NCI-H1417 treated with DMSO at 0.1 percent for 48 hours (cell line): ENCODE data around the gene TMEM92.
"Not testable (repeated sequence)": the region's sequence is repeated elsewhere in the genome, so short reads cannot be mapped to it uniquely, and the experiment has no call there.

Experiments used
- DNase-seq: peaks from one replicate; lab custom pipeline; 2025; lab: John Stamatoyannopoulos, UW

Gene TMEM92

DNA sequence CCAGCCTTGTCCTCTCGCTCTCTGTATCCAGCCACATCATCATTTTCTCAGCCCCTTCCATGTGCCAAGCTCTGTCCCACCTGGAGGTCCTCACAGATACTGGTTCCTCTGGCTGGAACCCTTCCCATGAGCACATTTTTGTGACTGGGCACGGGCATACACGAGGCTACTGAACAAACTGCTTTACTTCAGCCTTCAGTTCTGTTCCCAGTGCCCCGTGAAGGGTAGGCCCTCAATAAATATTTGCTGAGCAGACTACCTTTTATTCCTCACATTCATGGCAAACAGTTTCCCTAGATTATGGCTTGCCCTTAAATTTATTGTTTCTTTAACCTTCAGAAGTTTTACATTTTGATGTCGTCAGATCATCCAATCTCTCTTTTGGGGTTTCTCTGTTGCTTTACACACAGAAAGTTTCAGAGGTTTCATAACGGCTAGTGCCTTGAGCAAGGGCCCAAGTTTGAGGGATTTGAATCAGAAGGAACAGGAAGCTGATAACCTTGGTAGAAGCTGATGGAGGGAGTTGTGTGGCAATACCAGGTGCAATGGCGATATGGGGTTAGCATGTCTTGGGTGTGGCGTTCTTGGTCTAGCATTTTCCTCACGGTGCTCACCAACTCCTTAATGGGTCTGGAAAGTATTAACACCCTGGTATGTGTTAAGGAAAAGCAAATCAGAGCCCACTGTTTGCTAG lies 27.8 kb downstream of the TMEM92 start:
- DNase-seq = no peak

DNA sequence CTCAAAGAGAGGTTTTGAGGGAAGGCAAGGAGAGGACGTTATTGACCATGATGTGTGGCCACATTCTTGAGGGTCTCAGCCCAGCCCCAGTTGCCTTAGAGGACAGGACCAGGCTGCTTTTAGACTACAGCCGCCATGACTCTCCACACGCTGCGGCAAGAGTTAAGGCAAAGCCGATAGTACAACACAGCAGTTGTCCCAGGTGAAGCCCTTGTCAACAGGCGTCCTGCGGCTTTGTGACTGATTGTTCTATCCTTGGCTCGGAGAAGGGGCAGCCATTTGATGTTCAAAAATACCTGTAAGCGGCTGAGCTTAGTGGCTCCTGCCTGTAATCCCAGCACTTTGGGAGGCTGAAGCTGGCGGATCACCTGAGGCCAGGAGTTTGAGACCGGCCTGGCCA lies 28.8 kb downstream of the TMEM92 start:
- DNase-seq = no peak

DNA sequence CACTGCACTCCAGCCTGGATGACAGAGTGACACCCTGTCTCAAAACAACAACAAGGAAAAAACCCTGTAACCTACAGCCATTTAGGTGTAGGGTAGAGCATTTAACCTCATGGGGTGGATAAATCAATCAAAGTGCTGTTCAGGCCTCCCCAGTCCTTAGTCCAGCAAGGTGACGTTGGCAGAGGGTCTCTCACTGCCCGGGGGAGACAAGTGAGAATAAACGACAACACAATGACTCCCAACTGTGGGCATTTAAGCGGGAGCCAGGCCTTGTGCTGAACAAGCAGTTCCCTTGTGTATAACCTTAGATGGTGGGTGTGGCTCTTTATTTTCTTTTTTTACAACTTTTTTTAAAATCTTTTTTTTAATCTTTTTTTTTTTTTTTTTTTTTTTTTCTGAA lies 29.3 kb downstream of the TMEM92 start:
- DNase-seq = no peak

DNA sequence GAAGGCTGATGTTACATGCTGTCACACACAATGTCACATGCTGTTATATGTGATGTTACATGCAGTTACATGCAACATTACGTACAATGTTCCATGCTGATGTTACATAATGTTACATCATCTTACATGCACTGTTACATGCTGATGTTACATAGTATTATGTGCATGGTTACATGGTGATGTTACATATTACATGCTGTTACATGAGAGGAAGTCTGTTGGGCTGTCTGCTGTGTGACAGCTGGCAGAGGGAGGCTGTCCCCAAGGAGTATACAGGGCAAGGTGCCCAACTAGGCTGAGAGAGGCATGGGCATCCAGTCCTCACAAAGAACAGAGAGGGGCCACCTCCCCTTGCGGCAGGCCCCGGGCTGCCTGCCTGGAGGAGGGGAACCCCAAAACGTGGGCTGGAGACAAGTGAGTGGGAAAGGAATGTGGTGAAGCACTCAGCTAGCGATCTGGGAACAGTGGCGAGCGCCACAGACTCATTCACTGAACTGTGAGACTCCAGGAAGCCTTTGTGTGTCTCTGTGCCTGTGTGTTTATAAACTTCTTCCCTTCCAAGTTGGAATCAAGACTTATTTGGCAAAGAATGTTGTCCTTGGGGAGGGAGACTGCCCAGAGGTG lies 30.6 kb downstream of the TMEM92 start:
- DNase-seq = no peak

DNA sequence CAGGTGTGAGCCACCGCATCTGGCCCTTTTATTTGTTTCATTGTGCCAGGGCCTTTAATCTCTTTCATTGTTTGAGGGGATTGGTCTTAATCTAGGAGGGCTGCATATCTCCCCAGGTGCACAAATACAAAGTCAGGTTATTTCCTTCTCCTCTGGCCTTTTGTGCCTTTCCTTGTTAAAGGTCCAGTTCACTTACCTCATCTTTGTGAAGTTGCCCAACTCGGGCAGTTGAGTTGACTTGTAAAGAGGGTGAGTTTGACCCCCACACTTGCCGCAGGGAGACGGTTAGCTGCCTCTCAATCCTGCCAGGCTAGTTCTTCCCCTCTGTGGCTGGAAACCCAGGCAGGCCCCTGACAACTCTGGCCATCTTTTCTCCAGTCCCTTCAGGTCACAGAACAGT lies 33.4 kb downstream of the TMEM92 start:
- DNase-seq = no peak

DNA sequence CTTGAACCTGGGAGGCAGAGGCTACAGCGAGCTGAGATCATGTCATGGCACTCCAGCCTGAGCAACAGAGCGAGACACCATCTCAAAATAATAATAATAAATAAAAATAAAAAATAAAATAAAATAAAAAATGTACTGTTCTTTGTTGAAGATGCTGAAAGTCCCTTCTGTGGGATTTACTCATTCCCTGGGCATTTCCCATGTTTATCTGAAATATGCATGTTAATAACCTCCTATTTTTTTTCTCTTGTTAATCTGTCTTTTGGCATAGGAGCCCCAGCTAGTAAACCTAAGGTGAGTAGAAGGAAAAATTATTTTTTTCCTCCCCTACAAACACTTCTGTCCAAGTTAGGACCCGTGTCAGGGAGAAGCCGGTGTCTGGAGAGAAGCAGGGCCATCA lies 34.4 kb downstream of the TMEM92 start:
- DNase-seq = no peak

DNA sequence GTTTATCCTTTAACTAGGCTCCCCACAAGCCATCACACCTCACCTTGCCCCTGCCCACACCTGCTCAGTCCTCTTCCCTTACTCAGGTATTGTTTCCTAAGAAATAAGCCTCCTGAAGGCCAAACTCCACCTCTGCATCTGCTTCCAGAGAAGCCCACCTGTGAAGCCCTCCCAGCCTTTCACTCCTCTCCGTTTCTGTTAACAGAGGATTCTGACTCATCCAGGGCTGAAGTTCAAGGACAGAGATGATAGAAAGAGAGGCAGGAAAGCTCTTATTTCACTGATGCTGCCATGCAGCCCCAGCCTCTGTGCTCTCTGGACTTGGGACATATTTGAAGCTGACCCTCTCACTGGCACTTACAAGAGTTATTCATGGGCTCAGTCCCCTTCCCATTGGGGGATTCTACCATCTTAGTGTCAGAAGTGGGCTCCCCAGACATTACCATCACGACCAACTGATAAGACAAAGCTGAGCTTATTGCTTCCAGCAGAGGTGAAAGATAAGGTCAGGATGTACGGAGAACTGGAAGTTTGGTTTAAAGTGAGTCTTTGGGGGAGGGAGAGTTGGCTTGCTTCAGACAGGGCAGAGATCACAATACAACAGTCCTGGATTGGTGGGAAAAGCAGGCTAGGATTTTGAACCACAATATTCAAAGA lies 36.3 kb downstream of the TMEM92 start:
- no peak for DNase-seq

DNA sequence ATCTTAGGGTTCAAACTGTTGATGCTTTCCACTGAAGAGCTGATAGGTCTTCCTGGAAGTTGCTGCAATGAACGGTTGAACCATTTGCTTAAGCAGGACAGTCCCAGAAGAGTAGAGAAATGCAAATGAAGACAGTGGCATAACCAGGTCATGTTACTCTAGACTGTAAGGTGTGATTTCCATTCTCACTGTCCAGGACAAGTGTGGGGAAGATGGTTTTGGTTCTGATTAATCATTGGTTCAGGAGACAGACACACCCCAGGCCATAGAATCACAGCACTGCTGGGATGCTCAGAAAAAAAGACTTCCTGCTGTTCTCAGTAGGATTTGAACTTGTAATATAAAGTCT lies 36.8 kb downstream of the TMEM92 start:
- DNase-seq = no peak

DNA sequence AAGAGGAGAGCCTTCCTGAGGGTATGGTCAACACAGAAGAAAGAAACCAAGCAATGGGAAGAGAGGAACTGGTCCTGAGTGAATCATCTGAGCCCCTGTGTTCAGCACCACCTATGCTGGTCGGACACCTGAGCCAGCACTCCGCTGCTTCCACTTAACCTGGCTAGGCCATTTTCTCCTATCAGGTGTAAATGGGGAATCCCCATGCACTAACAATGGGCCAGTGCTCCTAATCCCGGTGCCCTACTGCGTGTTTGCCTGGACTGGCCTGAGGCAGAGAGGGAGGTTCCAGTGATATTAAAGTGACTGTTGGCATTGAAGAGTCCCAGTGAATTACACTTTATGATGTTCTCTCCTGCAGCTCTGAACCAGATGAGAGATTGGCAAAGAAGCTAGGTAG lies 37.2 kb downstream of the TMEM92 start:
- DNase-seq = no peak

DNA sequence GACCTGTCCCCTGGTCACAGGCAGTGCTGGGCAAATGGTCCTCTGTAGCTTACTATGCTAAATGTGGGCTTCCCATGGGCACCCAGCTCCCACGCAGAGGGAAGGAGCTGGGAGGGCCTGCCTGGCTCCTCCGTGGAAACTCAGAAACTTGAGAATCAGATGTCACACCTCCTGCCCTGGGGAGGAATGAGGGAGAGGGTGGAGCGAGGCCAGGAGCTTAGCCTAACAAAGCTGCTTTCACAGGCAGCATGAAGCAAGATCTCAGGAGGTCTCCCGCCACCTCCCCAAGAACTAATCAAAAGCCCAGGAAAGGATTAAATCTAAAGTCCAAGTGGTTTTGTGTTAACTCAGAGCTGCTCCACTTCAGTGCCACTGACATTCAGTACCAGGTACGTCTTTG lies 38.0 kb downstream of the TMEM92 start:
- DNase-seq = no peak

DNA sequence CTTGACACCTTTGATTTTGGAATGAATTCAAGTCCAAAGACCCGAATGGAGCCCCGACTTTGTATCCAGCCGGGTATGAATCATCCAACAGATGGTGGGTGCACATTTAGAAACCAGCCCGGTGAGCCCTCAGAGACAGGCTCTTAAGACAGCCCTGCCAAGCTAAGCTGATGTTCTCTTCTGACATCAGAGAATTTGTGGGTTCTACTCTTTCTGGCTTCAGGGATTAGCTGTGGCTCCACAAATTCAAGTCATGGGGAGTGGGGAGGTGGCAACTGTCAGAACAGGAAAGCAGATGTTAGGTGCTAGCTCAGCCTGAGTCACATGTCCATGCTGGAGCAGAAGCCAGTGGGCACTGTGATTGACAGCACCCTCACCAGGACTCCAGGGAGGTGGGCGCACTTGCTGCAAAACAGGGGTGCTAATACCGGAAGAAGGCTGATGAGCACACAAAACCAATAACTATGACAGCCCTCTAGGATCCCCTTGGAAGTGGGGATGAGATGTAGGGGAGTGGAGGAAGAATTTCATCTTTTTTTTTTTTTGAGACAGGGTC lies 40.3 kb downstream of the TMEM92 start:
- DNase-seq = no peak

DNA sequence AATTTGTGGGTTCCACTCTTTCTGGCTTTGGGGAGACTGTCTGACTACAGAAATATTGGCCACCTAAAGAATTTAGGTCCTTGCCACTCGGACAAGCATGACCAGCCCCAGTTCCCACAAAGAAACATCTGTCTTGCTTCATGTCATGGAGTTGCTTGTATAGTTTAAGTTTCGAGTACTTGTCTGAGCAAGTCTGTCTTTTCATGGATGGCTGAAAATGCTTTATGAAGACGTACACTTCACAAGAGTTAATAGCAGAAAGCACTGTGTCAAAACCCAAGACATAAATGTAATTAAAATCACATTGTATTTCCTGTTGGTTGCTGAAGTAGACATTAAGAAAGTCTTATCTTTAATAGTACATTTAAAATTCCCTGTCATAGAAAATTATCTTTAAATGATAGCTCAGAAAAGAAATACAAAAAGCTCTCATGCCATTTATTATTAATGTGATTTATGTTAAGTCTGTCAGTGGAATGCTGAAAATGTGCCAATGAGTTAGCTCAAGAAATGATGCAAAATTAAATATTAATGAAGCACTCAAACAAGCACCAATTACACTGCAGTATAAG lies 41.8 kb downstream of the TMEM92 start:
- no peak for DNase-seq

DNA sequence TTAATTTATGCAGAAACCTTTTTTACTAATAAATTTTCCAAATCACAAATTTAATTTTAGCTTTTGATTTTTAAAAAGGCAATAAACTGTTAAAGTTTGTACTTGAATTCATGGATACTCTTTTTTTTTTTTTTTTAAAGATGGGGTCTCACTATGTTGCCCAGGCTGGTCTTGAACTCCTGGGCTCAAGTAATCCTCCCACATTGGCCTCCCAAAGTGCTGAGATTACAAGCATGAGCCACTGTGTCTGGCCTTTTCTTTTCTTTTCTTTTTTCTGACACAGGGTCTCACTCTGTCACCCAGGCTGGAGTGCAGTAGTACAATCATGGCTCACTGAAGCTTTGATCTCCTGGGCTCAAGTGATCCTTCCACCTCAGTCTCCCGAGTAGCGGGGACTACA lies 42.4 kb downstream of the TMEM92 start:
- DNase-seq = not testable (repeated sequence)

DNA sequence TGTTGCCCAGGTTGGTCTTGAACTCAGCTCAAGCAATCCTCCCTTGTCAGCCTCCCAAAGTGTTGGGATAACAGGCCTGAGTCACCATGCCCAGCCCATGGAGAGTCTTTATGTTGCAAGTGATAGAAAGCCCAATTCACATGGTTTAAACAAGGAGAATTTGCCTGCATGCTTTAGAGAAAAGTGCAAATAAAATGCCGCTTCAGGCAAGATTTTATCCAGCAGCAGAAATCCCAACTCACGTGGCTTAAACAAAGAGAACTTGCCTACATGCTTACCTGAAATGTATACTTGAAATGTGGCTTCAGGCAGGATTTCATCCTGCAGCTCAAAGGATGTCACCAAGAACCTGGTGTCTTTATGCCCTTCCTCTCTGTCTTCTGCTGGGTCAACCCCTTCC lies 42.9 kb downstream of the TMEM92 start:
- DNase-seq = no peak

DNA sequence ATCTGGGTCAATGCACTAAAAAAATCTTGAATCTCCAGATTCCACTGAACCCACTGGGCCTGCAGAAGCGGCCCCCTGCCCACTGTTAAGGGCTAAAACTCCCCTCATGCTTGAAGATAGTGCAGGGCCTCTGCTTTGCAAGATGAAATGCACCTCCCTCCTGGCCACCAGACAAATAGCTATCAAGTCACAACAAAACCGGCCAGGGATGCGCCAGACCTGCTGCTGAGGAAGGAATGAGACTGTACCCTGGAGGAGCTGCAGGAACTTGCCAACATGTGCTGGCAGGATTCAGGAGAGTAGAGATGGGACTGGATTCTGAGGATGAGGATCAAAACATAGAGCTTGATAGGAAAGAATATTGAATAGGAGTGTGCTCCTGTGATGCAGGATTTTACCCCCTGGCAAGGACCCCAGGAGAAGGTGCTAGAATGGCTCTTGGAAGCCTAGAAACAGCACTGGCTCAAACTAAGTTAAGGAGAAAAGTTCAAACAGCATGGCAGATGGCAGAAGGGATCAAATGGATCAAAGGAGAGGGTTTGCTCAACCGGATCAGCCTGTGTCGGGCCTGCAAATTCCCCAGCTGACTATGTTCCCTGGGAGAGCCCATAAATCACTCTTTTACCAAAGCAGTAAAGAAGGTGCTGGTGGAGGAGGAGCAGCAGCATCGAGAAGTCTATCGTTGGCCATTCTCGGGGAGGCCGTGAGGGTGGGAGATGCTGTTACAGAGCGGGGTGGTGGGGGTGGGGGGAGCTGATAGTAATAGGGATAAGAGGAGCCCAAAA lies 44.4 kb downstream of the TMEM92 start:
- no peak for DNase-seq

DNA sequence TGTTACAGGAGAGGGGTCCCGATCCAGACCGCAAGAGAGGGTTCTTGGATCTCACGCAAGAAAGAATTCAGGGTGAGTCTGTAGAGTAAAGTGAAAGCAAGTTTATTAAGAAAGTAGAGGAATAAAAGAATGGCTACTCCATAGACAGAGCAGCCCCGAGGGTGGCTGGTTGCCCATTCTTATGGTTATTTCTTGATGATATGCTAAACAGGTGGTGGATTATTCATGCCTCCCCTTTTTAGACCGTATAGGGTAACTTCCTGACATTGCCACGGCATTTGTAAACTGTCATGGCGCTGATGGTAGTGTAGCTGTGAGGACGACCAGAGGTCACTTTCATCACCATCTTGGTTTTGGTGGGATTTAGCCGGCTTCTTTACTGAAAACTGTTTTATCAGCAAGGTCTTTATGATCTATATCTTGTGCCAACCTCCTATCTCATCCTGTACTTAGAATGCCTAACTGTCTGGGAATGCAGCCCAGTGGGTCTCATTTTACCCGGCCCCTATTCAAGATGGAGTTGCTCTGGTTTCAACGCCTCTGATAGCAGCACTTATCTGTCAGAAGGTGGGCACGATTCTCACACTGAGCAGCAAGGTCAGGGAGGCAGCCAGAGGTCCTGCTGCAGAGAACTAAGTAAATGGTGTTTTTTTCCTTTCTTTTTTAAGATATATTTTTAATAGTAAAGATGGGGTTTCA lies 45.2 kb downstream of the TMEM92 start:
- DNase-seq = no peak

DNA sequence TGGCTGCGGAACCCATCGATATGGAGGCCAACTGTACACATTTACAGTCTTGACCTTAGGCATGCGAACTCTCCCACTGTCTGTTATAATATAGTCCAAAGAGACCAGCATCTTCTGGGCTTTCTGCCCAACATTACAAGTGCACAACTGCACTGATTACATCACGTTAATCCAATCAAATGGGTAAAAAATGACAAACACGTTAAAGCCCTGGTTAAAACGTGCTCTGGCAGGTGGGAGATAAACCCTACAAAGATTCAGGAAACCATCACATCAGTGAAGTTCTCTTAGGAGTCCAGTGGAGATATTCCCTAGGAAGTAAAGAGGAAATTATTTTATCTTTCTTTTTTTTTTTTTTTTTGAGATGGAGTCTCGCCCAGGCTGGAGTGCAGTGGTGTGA lies 48.0 kb downstream of the TMEM92 start:
- no peak for DNase-seq

DNA sequence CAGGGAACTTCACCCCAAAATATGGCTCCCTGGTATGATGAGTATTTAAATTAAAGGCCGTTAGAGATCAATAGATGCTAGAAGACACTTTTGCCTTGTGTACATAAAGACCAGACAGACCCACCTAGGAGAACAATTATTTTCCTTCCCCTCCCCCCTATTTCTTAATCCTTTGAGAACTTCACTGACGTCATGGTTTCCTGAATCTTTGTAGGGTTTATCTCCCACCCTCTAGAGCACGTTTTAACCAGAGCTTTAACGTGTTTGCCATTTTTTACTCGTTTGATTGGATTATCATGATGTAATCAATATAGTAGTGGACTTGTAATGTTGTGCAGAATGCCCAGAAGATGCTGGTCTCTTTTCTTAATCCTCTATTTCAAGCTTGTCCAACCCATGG lies 48.8 kb downstream of the TMEM92 start:
- no peak for DNase-seq

DNA sequence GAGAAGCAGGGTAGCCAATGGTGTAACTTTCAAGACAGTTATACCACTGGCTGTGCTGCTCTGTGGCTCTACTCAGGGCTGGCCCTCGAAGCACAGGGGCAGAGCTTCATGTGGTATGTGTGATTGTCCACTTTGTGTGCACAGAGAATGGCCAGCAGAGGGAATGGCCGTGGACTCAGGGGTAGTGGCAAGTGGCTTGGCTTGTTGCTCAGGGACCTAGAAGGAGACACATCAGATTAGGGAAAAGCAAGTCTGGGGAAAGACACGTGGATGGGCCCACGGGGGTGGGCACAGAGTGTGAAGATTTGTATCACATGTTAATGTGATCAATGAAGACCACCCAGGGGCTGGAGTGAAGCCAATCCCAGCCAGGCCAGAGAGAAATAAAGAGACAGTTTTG lies 51.6 kb downstream of the TMEM92 start:
- DNase-seq = no peak

DNA sequence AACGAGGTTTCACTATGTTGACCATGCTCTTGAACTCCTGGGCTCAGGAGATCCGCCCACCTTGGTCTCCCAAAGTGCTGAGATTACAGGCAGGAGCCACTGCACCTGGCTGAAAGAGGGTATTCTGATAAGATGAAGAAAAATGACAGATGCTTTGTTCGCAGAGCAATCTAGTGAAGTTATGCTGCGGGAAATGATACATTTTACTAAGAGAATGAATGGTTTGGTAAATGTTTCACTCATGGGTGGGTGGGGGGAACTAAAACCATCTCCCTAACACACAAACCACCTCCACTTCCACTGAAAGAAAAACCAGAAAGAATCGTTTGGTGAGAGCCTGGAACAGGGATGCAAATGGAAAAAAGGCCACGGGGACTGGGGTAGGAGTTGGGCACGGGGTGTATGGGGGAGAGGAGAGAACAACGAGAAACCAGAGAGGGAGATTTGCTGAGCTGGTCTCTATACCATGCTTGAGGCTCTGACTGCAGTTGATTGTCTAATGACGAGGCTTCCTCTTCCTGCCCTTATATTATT lies 52.6 kb downstream of the TMEM92 start:
- no peak for DNase-seq
